ENCODE measurements around the gene PSMD1. TPM values are rescaled to one million over a fixed set of nuclear protein-coding genes. Genes with fewer than 3 reads are reported as not detected.

PSMD1 gene
- total RNA-seq, 4 donors from 2014 or later: 53.9 to 86.9 (median 64.4) TPM

GRCh38 chr2:231176066-231176465 is 119.4 kb downstream of the PSMD1 start:
- TF ChIP-seq CTCF (IDR thresholded peaks at IDR 0.05; ENCODE audit: low read depth): no peak

- TF ChIP-seq CTCF (IDR thresholded peaks at IDR 0.05; ENCODE audit: low read depth): no peak
These were observed 120.7 kb downstream of the PSMD1 start for GRCh38 chr2:231177156-231178025.

- TF ChIP-seq CTCF (IDR thresholded peaks at IDR 0.05; ENCODE audit: low read depth): no peak
These were observed 125.3 kb downstream of the PSMD1 start for GRCh38 chr2:231181860-231182512.

- TF ChIP-seq CTCF (IDR thresholded peaks at IDR 0.05; ENCODE audit: low read depth): no peak
These were observed 125.8 kb downstream of the PSMD1 start for GRCh38 chr2:231182513-231182899.

GRCh38 chr2:231183851-231184250 is 127.2 kb downstream of the PSMD1 start:
- TF ChIP-seq CTCF (IDR thresholded peaks at IDR 0.05; ENCODE audit: low read depth): no peak

GRCh38 chr2:231184319-231184718 is 127.7 kb downstream of the PSMD1 start:
- no peak for TF ChIP-seq CTCF (IDR thresholded peaks at IDR 0.05; ENCODE audit: low read depth)

GRCh38 chr2:231185050-231185725 is 128.5 kb downstream of the PSMD1 start:
- TF ChIP-seq CTCF (IDR thresholded peaks at IDR 0.05; ENCODE audit: low read depth): no peak
